ENCODE results near the gene ANKS1A. TPM values are rescaled to one million over a fixed set of nuclear protein-coding genes. Genes with fewer than 3 reads are reported as not detected.
A peak's percentile ranks its signal among the peaks of the same experiment; 100 is the strongest.

Gene ANKS1A
- total RNA-seq, 2 donors from 2014 or later = 26.7 to 30.9 TPM

GRCh38 chr6:35055891-35056290 lies 166.8 kb downstream of the ANKS1A start:
- no peak for DNase-seq (ENCODE audit: low spot score)
- peaks cover 44% of the 10 kb centered on the region for H3K36me3 ChIP-seq

DNA sequence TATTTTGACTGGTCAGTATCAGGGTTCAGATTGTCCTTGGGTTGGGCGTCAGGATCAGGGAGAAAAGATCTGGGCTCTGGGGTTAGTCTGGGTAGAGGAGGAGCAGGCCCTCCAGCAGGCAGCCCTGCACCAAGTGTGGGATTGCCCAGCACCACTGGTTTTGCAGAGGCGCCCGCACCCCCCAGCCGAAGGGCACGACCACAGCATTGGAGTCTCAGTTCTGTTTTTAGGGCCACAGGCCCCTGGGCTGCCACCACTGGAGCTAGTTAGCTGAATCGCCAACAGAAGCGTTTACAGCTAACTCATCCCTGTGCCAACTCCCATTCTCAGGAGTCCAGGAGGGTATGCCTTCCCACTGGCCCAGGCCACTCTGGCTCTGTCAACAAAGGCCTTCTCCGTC lies 167.9 kb downstream of the ANKS1A start:
- TF ChIP-seq CTCF (IDR thresholded peaks at IDR 0.05) = no peak
- peaks cover 0 to 68% of the 10 kb centered on the region in 2 donors for H3K4me1 ChIP-seq
- H3K27me3 ChIP-seq = no peaks in the 10 kb centered on the region
- H3K27ac ChIP-seq = peak overlapping the region; percentile 44 to 64
- peaks cover 48% of the 10 kb centered on the region for H3K36me3 ChIP-seq
- no peak for DNase-seq (ENCODE audit: low spot score)
- H3K9me3 ChIP-seq = no peaks in the 10 kb centered on the region
- no peak overlapping the region for H3K4me3 ChIP-seq

More at GRCh38 chr6:35055891-35056290, 166.8 kb downstream of the ANKS1A start:
- TF ChIP-seq CTCF (IDR thresholded peaks at IDR 0.05) = no peak
- Histone ChIP-seq H3K27me3 (no peaks in the 10 kb centered on the region), H3K4me3 (no peak overlapping the region), H3K4me1 (peaks cover 0 to 79% of the 10 kb centered on the region in 2 donors), H3K9me3 (no peaks in the 10 kb centered on the region), H3K27ac (peak overlapping the region in 1 of 2 donors; percentile 35)

GRCh38 chr6:35057449-35058357 lies 168.6 kb downstream of the ANKS1A start:
- no peak for TF ChIP-seq CTCF (IDR thresholded peaks at IDR 0.05)
- H3K4me1 ChIP-seq = peaks cover 0 to 64% of the 10 kb centered on the region in 2 donors
- H3K27me3 ChIP-seq = no peaks in the 10 kb centered on the region
- no peak for DNase-seq (ENCODE audit: low spot score)
- H3K4me3 ChIP-seq = no peak overlapping the region
- H3K27ac ChIP-seq = peak overlapping the region; percentile 44 to 64
- H3K9me3 ChIP-seq = no peaks in the 10 kb centered on the region
- peaks cover 54% of the 10 kb centered on the region for H3K36me3 ChIP-seq

- Histone ChIP-seq H3K9me3 (no peaks in the 10 kb centered on the region), H3K27ac (peak overlapping the region in 1 of 2 donors; percentile 64), H3K36me3 (peaks cover 59% of the 10 kb centered on the region), H3K4me1 (peaks cover 0 to 64% of the 10 kb centered on the region in 2 donors), H3K4me3 (no peak overlapping the region), H3K27me3 (no peaks in the 10 kb centered on the region)
- no peak for DNase-seq (ENCODE audit: low spot score)
- TF ChIP-seq CTCF (IDR thresholded peaks at IDR 0.05) = no peak
These were observed 169.3 kb downstream of the ANKS1A start for GRCh38 chr6:35058358-35058675.

DNA sequence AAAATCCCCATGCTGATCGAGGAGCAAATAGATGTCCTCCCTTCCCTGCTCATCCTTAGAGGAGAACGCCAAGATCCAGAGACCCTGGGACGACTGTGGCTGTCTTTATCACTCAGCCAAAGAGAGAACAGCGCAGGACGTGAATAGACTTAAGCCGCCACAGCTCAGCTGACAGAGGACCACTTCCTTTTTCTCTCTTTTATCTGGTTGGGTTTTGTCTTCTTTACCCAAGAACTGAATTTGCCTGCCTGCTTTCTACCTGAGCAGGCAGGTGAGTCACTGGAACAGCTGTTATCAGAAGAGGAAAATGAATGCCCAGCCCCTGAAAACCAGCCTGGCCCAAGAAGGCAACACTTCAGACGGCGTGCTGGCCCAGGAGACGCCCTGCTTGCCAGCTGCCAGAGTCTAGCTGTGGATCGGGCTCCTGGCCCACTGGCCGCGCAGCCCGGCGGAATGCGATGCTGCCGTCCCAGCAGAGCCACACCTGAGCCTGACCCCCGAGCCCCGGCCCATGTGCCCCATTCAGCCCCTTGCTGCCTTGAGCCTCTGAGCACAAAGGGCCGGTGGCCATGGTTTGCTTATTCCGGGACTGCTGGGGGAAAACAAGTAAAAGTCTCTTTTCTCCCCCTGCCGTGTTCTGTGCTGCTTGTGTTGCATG lies 169.9 kb downstream of the ANKS1A start:
- Histone ChIP-seq H3K27ac (no peak overlapping the region), H3K27me3 (no peaks in the 10 kb centered on the region), H3K4me1 (peaks cover 0 to 65% of the 10 kb centered on the region in 2 donors), H3K4me3 (no peak overlapping the region), H3K9me3 (no peaks in the 10 kb centered on the region), H3K36me3 (peaks cover 63% of the 10 kb centered on the region)
- no peak for DNase-seq (ENCODE audit: low spot score)
- TF ChIP-seq CTCF (IDR thresholded peaks at IDR 0.05) = no peak
